Muscle layer of duodenum (tissue), 2 donors: Measurements from ENCODE around the gene ITGA1.

Experiments
- H3K27ac ChIP-seq: one replicate; pipeline ENCODE4 v1.7.0; 2013; ENCODE audit warnings: mild to moderate bottlenecking, low read length
- H3K27me3 ChIP-seq: one replicate; pipeline ENCODE4 v1.7.0; 2013; ENCODE audit warnings: low read depth, mild to moderate bottlenecking, control low read depth, low read length
- H3K36me3 ChIP-seq, 2 donors: one replicate each; pipeline ENCODE4 v1.7.0; 2013; ENCODE audit warnings: low read length in 2 of 2, control low read depth in 1 of 2, mild to moderate bottlenecking in 1 of 2; ENCODE audit not compliant: insufficient read depth in 2 of 2, control insufficient read depth in 1 of 2
- H3K4me1 ChIP-seq, 2 donors: one replicate each; pipeline ENCODE4 v1.7.0; 2013; ENCODE audit warnings: low read length in 2 of 2, mild to moderate bottlenecking in 2 of 2, control low read depth in 1 of 2, moderate library complexity in 1 of 2; ENCODE audit not compliant: insufficient read depth in 2 of 2, control insufficient read depth in 1 of 2
- H3K4me3 ChIP-seq, 2 donors: one replicate each; pipeline ENCODE4 v1.7.0; 2013; ENCODE audit warnings: low read length in 2 of 2, low read depth in 1 of 2, mild to moderate bottlenecking in 1 of 2
- H3K9me3 ChIP-seq, 2 donors: one replicate each; pipeline ENCODE4 v1.7.0; 2013; ENCODE audit warnings: low read length in 2 of 2, control low read depth in 1 of 2, mild to moderate bottlenecking in 1 of 2; ENCODE audit not compliant: control insufficient read depth in 1 of 2
- donor health status: healthy.

ITGA1 gene

DNA sequence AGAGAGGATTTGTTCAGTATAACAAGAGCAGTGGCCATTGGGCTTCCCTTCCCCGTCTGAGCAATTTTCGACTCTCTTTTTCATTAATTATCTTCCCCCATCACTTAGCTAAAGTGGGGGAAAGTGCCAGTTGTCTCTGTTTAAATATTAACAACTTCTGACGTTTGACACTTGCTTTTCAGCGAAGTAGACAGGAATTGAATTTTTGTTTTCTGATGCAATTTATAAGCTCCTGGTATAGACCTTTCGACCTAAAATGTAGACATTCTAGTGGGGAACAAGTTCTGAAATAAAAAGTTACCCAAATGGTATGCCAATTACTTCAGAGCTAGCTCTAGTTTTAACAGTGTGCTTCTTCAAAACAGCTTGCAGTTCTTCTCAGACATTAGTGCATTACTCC lies 100.6 kb downstream of the ITGA1 start:
- no peaks in the 10 kb centered on the region for H3K9me3 ChIP-seq
- H3K27ac ChIP-seq = no peak overlapping the region
- no peaks in the 10 kb centered on the region for H3K27me3 ChIP-seq
- peaks cover 7 to 16% of the 10 kb centered on the region in 2 donors for H3K36me3 ChIP-seq
- H3K4me3 ChIP-seq = no peak overlapping the region
- peaks cover 0 to 8% of the 10 kb centered on the region in 2 donors for H3K4me1 ChIP-seq

GRCh38 chr5:52892242-52892878 lies 104.6 kb downstream of the ITGA1 start:
- Histone ChIP-seq H3K4me3 (no peak overlapping the region), H3K27me3 (no peaks in the 10 kb centered on the region), H3K9me3 (no peaks in the 10 kb centered on the region), H3K36me3 (peaks cover 13 to 19% of the 10 kb centered on the region in 2 donors), H3K4me1 (peaks cover 5 to 37% of the 10 kb centered on the region in 2 donors), H3K27ac (peak overlapping the region; percentile 21)

GRCh38 chr5:52893105-52893504 lies 105.4 kb downstream of the ITGA1 start:
- Histone ChIP-seq H3K27me3 (no peaks in the 10 kb centered on the region), H3K4me1 (peaks cover 5 to 37% of the 10 kb centered on the region in 2 donors), H3K4me3 (no peak overlapping the region), H3K36me3 (peaks cover 17 to 18% of the 10 kb centered on the region in 2 donors), H3K27ac (peak overlapping the region; percentile 67), H3K9me3 (no peaks in the 10 kb centered on the region)

DNA sequence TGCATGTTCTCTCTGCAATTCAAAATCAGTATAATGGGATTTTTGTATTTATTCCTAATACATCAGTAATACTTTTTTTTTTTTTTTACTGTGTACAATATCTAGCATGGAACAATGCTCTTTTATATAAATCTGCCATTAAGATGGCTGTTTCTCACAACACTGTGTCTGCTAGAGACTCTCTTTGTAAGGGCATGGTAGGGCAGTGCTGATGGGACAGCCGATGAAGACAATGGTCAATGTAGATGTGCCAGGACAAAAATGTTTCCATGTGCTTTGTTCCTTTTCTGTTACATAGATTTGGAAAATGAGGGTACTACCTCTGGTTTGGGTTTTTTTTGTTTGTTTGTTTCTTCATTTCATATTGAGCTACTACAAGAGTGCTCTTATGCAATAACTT lies 106.1 kb downstream of the ITGA1 start:
- H3K4me3 ChIP-seq = no peak overlapping the region
- H3K27me3 ChIP-seq = no peaks in the 10 kb centered on the region
- peak overlapping the region; percentile 67 for H3K27ac ChIP-seq
- no peaks in the 10 kb centered on the region for H3K9me3 ChIP-seq
- H3K4me1 ChIP-seq = peaks cover 5 to 37% of the 10 kb centered on the region in 2 donors
- peaks cover 13 to 15% of the 10 kb centered on the region in 2 donors for H3K36me3 ChIP-seq

DNA sequence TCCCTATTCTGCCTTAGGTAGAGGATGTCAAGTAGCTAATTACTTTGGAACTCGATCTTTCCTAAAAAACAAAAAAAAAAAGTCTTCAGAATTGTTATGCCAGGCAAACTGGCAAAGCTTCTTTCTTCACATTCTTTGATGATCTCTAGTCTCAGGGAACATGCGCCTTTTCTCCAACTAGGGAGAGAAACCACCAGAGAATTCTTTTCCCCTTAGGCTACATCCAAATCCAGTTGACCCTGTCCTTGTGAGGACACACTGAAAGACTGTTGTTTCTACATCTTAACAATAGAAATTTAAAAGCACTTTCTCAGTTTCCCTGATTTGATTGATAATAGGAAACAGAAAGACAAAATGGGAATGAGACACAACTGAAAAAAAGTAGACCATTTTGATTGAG lies 106.7 kb downstream of the ITGA1 start:
- Histone ChIP-seq H3K4me3 (no peak overlapping the region), H3K36me3 (peaks cover 14 to 19% of the 10 kb centered on the region in 2 donors), H3K27ac (peak overlapping the region; percentile 67), H3K4me1 (peaks cover 5 to 37% of the 10 kb centered on the region in 2 donors), H3K27me3 (no peaks in the 10 kb centered on the region), H3K9me3 (no peaks in the 10 kb centered on the region)

DNA sequence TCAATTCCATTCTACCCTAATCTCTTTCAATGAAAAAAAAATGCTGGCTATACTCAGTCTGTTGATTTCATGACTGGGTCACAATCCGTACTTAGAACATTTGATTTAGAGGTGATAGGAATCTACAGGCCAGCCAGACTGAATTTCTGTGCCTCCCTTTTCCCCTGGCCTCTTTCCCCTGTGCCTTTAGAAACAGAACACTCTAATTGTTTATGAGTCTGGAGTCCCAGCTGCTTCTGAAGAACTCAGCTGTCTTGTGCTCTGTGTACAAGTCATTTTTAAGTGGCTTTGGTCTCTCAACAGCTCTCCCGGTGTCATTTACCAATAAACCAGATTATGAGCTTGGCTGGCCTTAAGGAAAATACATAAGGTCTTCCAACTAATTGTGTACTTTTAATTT lies 107.4 kb downstream of the ITGA1 start:
- H3K9me3 ChIP-seq = no peaks in the 10 kb centered on the region
- H3K27ac ChIP-seq = peak overlapping the region; percentile 64
- H3K4me3 ChIP-seq = no peak overlapping the region
- no peaks in the 10 kb centered on the region for H3K27me3 ChIP-seq
- peaks cover 13 to 19% of the 10 kb centered on the region in 2 donors for H3K36me3 ChIP-seq
- H3K4me1 ChIP-seq = peaks cover 5 to 37% of the 10 kb centered on the region in 2 donors

DNA sequence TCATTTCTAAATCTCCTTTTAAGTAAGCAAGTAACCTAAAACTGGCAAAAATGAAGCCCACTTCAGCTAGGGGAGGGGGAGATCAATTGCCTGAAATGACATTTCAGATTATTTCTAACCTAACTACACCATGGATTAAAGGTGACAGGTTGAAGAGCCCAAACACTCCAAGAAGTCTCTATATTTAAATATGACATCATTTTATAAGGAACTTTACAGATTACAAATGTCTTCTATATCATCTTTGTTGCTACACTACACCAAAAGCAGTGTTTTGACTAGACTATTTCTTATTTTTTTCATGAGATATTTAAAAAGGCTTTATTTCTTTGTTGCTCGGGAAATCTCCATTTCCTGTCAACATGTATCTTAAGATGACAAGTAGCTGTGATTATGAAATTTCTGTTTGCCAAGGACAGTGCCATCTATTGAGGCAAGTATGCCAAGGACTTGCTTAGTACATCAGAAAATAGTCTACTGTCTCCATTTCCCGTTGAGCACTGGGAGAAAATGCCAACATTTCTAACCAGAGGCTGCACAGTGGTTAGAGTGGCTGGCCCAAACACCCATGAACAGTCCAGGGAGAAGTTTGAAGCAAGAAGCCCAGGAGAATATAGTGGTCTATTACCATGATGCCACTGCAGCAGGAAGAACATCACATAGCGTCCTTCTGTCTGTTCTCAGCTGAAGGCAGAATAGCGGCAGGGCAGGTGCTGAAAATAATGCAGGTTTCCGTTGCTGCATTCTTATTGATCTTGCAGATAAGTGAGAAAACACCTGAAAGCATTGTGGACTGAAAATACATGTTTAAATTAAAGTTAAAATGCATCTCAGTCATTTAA lies 108.1 kb downstream of the ITGA1 start:
- Histone ChIP-seq H3K36me3 (peaks cover 13 to 19% of the 10 kb centered on the region in 2 donors), H3K9me3 (no peaks in the 10 kb centered on the region), H3K4me1 (peaks cover 5 to 37% of the 10 kb centered on the region in 2 donors), H3K27me3 (no peaks in the 10 kb centered on the region), H3K4me3 (no peak overlapping the region), H3K27ac (peak overlapping the region; percentile 64)

DNA sequence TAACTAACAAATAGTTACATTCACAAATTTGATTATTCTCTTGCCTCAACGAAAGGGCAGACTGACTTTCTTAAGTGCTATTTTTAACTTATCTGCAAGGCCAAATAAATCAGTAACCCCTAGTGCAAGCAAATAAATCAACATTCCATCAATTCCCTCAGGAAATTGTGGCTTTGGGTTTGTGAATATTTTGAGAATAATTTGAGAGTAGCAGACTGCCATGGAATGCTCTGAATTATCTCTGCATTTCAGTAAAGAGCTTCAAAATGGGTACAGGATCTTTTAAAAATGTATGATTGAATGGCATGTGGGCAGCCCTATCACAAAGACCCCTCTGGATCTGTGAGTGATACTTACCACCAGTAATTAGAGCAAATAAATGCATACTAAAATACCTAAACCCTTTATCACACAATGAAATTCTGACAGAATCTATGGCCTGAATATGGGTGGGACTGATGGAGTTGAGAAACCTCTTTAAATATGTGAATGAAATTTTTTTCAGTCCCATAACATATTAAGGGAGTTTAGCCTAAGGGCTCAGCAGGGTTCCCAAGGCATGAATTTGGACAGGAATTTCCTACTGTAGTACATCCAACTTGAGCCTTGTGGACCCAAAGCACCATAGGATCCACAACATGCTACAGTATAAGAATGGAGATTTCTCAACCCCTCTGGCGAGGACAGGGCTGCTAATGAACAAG lies 109.0 kb downstream of the ITGA1 start:
- Histone ChIP-seq H3K9me3 (no peaks in the 10 kb centered on the region), H3K4me3 (no peak overlapping the region), H3K27me3 (no peaks in the 10 kb centered on the region), H3K36me3 (peaks cover 17 to 19% of the 10 kb centered on the region in 2 donors), H3K27ac (no peak overlapping the region), H3K4me1 (peaks cover 5 to 37% of the 10 kb centered on the region in 2 donors)

- Histone ChIP-seq H3K4me3 (no peak overlapping the region), H3K4me1 (peaks cover 5 to 35% of the 10 kb centered on the region in 2 donors), H3K27me3 (no peaks in the 10 kb centered on the region), H3K27ac (no peak overlapping the region), H3K36me3 (peaks cover 17 to 19% of the 10 kb centered on the region in 2 donors), H3K9me3 (no peaks in the 10 kb centered on the region)
Observed at GRCh38 chr5:52897238-52897614, 109.5 kb downstream of the ITGA1 start.

DNA sequence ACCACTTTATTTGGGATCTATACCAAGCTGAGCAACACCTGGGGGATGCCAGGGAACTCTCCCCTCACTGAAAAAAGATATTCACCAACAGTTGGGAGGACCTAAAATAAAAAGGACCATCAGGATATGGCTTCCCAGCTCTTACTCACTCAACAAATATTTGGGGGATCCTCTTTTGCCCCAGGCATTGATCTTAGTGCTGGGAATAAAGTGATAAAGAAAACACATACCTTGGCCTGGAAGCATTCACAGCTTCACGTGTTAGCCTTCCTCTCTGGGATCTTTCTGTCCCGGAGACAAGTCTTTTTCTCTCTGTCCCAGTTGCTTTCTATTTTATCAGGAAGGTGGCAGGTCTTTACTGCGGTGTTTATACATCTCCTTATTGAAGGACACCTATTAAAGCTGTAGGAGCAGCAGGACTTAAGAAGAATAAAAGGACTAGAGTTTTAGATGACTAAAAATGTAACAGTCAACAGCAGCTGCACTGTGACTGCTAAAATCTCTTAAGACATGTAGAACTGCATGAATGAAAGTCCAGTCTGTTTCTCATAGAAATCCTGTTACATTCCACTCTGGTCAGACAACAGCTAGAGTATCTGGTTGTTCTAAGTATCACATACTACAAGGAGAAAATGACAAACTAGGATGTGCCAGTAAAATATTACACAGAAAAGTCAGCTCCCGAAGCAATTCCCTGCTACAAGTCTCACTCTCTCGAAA lies 111.4 kb downstream of the ITGA1 start:
- Histone ChIP-seq H3K27me3 (no peaks in the 10 kb centered on the region), H3K9me3 (no peaks in the 10 kb centered on the region), H3K4me3 (no peak overlapping the region), H3K27ac (peak overlapping the region; percentile 35), H3K36me3 (peaks cover 17 to 19% of the 10 kb centered on the region in 2 donors), H3K4me1 (peaks cover 5 to 25% of the 10 kb centered on the region in 2 donors)
